Spleen (tissue), 7 donors: ENCODE measurements around the gene CEP170.
"Not testable (repeated sequence)": the region's sequence is repeated elsewhere in the genome, so short reads cannot be mapped to it uniquely, and the experiment has no call there.

Experiments
- CTCF ChIP-seq, 11 experiments: fragments of 200-600 bp in 7 of 11; fragments of 450-650 bp in 4 of 11; sonication (generic) in 4 of 11; IDR thresholded peaks in 8 of 11; conservative IDR thresholded peaks in 3 of 11; 1 replicate in 7 of 11; 2 replicates in 4 of 11; pipeline versions ENCODE4 v1.4.0 to v1.8.0; 2016 to 2021; ENCODE audit warnings: antibody characterized with exemption in 11 of 11, inconsistent platforms in 4 of 11, mild to moderate bottlenecking in 1 of 11
- POLR2A ChIP-seq, 3 donors: fragments of 450-650 bp; IDR thresholded peaks; one replicate each; pipeline ENCODE4 v1.5.1; 2017; ENCODE audit warnings: antibody characterized with exemption in 3 of 3, mild to moderate bottlenecking in 1 of 3
- POLR2AphosphoS5 ChIP-seq, 3 donors: sonication (generic); formaldehyde crosslinking; IDR thresholded peaks; one replicate each; pipeline ENCODE4 v1.5.1; 2017; ENCODE audit warnings: antibody characterized with exemption in 3 of 3
- donor health status: DM: no; HTN: no; CAD: no; lungs with moderate emphysema.
- donor health status: DM: no; HTN: no; CAD: no.
- donor health status: DM: no; HTN: no; CAD: no.

- TF ChIP-seq POLR2AphosphoS5 (IDR thresholded peaks at IDR 0.05); POLR2A (IDR thresholded peaks at IDR 0.05); CTCF (IDR thresholded peaks at IDR 0.05 in 8 of 11, conservative IDR thresholded peaks at IDR 0.05 in 3 of 11): not testable (repeated sequence)
Measured at GRCh38 chr1:243105652-243106332, 149.3 kb downstream of the CEP170 start.
